Measurements from ENCODE around the gene TEK. TPM values are rescaled to one million over a fixed set of nuclear protein-coding genes. Genes with fewer than 3 reads are reported as not detected.

TEK gene
- total and polyA plus RNA-seq, 5 experiments from 2014 or later = not detected

DNA sequence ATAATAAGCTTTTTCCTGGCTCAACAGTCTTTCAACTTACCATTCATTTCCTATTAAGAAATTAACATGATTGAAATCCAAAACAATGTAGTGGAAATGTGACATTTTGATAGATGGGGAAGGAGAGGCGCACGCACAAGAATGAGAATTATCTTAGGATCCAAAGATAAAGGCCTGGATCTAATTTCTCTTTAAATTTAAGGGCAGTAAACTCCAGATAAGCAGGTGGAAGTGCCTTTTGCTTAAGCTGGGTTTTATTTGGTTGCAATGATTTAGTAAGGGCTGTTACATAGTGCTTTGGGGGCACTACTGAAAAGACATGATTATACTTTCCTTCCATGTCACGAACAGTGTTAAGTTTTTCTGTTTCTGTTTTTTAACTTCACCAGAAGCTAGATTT is 170.6 kb downstream of the TEK start:
- DNase-seq = no peak
- H3K9me3 Mint-ChIP-seq = no peaks in the 10 kb centered on the region
- peaks cover 0 to 29% (median 5%) of the 10 kb centered on the region in 5 donors for H3K27me3 Mint-ChIP-seq
- POLR2A ChIA-PET = no interaction called here
- H3K4me3 Mint-ChIP-seq = no peak overlapping the region
- H3K36me3 Mint-ChIP-seq = no peaks in the 10 kb centered on the region
- no peak for ATAC-seq
- H3K27ac Mint-ChIP-seq = no peak overlapping the region
- H3K4me1 Mint-ChIP-seq = peaks cover 0 to 7% (median 5%) of the 10 kb centered on the region in 4 donors

Other genes with a start within 250 kb of the TEK start
- 10 to 100 TPM; 22.0 to 24.5 TPM for gene CAAP1, start 216.4 kb upstream of the TEK start, total RNA-seq
- 10 to 100 TPM; 14.6 to 17.8 (median 16.2) TPM for gene CAAP1, start 216.4 kb upstream of the TEK start, polyA plus RNA-seq
- 10 to 100 TPM; 25.1 to 29.8 TPM for gene PLAA, start 162.0 kb upstream of the TEK start, total RNA-seq
- 10 to 100 TPM; 11.2 to 20.2 (median 14.6) TPM for gene PLAA, start 162.0 kb upstream of the TEK start, polyA plus RNA-seq
- 10 to 100 TPM; 10.9 to 13.2 TPM for gene IFT74, start 152.8 kb upstream of the TEK start, total RNA-seq
- gene IFT74, start 152.8 kb upstream of the TEK start, polyA plus RNA-seq = 10 to 100 TPM in 1 of 3 donors, 1 to 10 TPM in 2; 7.5 to 15.4 (median 9.3) TPM
- gene LRRC19, start 103.6 kb upstream of the TEK start, total RNA-seq = not detected
- under 1 TPM in 1 of 3 donors, not detected in 2; 0.06 TPM for gene LRRC19, start 103.6 kb upstream of the TEK start, polyA plus RNA-seq
- not detected for gene EQTN, start 187.9 kb downstream of the TEK start, total RNA-seq
- gene EQTN, start 187.9 kb downstream of the TEK start, polyA plus RNA-seq = not detected